Measurements from ENCODE around the gene TMC4.

- TF ChIP-seq CTCF (IDR thresholded peaks at IDR 0.05) (no peak), POLR2A (IDR thresholded peaks at IDR 0.05) (no peak)
Measured at GRCh38 chr19:54152267-54152666, 20.7 kb downstream of the TMC4 start.

All from adrenal gland (tissue), 5 donors.